GM12878 (cell line): ENCODE measurements around the gene DEPDC1B.
"Not testable (repeated sequence)": the region's sequence is repeated elsewhere in the genome, so short reads cannot be mapped to it uniquely, and the experiment has no call there.

Experiments used
- BHLHE40 ChIP-seq, 2 experiments: fragments of 450-650 bp in 1 of 2; IDR thresholded peaks; 2 replicates each; pipeline ENCODE4 v1.6.1; 2011 to 2017; ENCODE audit warnings: low read depth in 2 of 2, borderline replicate concordance in 1 of 2, improper control_type of control experiment in 1 of 2, low read length in 1 of 2, mild to moderate bottlenecking in 1 of 2
- CTCF ChIP-seq, 3 experiments: IDR thresholded peaks in 2 of 3; conservative IDR thresholded peaks in 1 of 3; 2 replicates each; pipeline ENCODE4 v1.5.1; 2011; ENCODE audit warnings: low read depth in 3 of 3, low read length in 3 of 3, mild to moderate bottlenecking in 3 of 3, control low read depth in 2 of 3, moderate library complexity in 2 of 3, inconsistent platforms in 1 of 3, mixed read lengths in 1 of 3; ENCODE audit not compliant: control insufficient read depth in 2 of 3, insufficient read depth in 1 of 3; ENCODE audit errors: extremely low read depth in 1 of 3
- EZH2 ChIP-seq: IDR thresholded peaks from 2 replicates; pipeline ENCODE4 v1.6.1; 2012; ENCODE audit warnings: low read depth, mild to moderate bottlenecking, control low read depth, inconsistent platforms, low read length, borderline replicate concordance; ENCODE audit not compliant: control insufficient read depth
- MAX ChIP-seq: IDR thresholded peaks from 2 replicates; pipeline ENCODE4 v1.6.1; 2012; ENCODE audit warnings: low read depth, low read length, improper control_type of control experiment
- MEF2A ChIP-seq: IDR thresholded peaks from 2 replicates; pipeline ENCODE4 v1.6.1; 2011; ENCODE audit warnings: low read depth, mild to moderate bottlenecking, low read length, moderate library complexity; ENCODE audit not compliant: insufficient read depth
- SKIL ChIP-seq: fragments of 450-650 bp; IDR thresholded peaks from 2 replicates; pipeline ENCODE4 v1.6.1; 2017; ENCODE audit warnings: mild to moderate bottlenecking, low read depth, inconsistent platforms; ENCODE audit not compliant: poor library complexity, severe bottlenecking
- SMC3 ChIP-seq: IDR thresholded peaks from 2 replicates; pipeline ENCODE4 v1.6.1; 2011; ENCODE audit warnings: low read length, improper control_type of control experiment, borderline replicate concordance
- STAT3 ChIP-seq: IDR thresholded peaks from 2 replicates; pipeline ENCODE4 v1.6.1; 2011; ENCODE audit warnings: low read depth, low read length, improper control_type of control experiment
- TAF1 ChIP-seq: IDR thresholded peaks from 2 replicates; pipeline ENCODE4 v1.6.1; 2011; ENCODE audit warnings: mild to moderate bottlenecking, low read depth, low read length, borderline replicate concordance

- TF ChIP-seq EZH2; SMC3; SKIL; CTCF (IDR thresholded peaks at IDR 0.05 in 2 of 3, conservative IDR thresholded peaks at IDR 0.05 in 1 of 3; ENCODE audit: control insufficient read depth in 2 of 3, extremely low read depth in 1 of 3, insufficient read depth in 1 of 3, low read depth in 3 of 3, low read length in 3 of 3); TAF1; MEF2A; BHLHE40 (IDR thresholded peaks at IDR 0.05; ENCODE audit: borderline replicate concordance in 1 of 2, low read depth in 2 of 2, low read length in 1 of 2); STAT3; MAX: not testable (repeated sequence)
Measured at GRCh38 chr5:60553291-60553690, 146.7 kb downstream of the DEPDC1B start.
